ENCODE measurements around the gene EMC10. TPM values are rescaled to one million over a fixed set of nuclear protein-coding genes. Genes with fewer than 3 reads are reported as not detected.

Gene EMC10
- total and polyA plus RNA-seq, 2 donors (not counting 3 experiments of a cell fraction or from before 2014, with no cell fraction given), result 106 to 111 TPM

- TF ChIP-seq, protein P1, sequence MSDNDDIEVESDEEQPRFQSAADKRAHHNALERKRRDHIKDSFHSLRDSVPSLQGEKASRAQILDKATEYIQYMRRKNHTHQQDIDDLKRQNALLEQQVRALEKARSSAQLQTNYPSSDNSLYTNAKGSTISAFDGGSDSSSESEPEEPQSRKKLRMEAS (IDR thresholded peaks at IDR 0.05; ENCODE audit: insufficient read depth, insufficient read length), result no peak
- Histone ChIP-seq H3K4me2 (ENCODE audit: insufficient read depth, low read length) (no peak overlapping the region), H3K4me1 (ENCODE audit: control insufficient read depth, extremely low read depth, insufficient read depth, low read length) (no peaks in the 10 kb centered on the region), H3K36me3 (ENCODE audit: control insufficient read depth in 2 of 2, extremely low read depth in 1 of 2, insufficient read depth in 2 of 2, low read length in 2 of 2) (no peaks in the 10 kb centered on the region), H3K9me3 (replicated peaks; ENCODE audit: control insufficient read depth, insufficient read depth, low read length) (no peaks in the 10 kb centered on the region), H4K20me1 (replicated peaks; ENCODE audit: control insufficient read depth, extremely low read depth, insufficient read depth, low read length) (no peaks in the 10 kb centered on the region), H3K4me3 (replicated peaks in 1 of 3; ENCODE audit: insufficient read depth in 1 of 3, low read depth in 1 of 3, low read length in 3 of 3) (no peak overlapping the region), H3K27ac (ENCODE audit: insufficient read depth, low read depth, low read length) (no peak overlapping the region), H3K9me1 (replicated peaks; ENCODE audit: control insufficient read depth, extremely low read depth, insufficient read depth, low read length) (no peaks in the 10 kb centered on the region), H3K27me3 (ENCODE audit: control insufficient read depth in 2 of 2, insufficient read depth in 2 of 2, low read length in 2 of 2) (no peaks in the 10 kb centered on the region), H2AFZ (ENCODE audit: low read depth, low read length) (no peak overlapping the region), H3K9ac (replicated peaks; ENCODE audit: extremely low read depth, insufficient read depth, low read length) (no peak overlapping the region), H3K79me2 (ENCODE audit: control insufficient read depth, insufficient read depth, low read length) (no peaks in the 10 kb centered on the region)
- no peak for DNase-seq (ENCODE audit: low read depth, low spot score)
- no peak for FAIRE-seq
- ChIA-PET CTCF (no interaction called here), POLR2A (interaction anchor here (0.6 kb wide), 1 partner anchor 138 kb away, joined by 3 read pairs; no protein-coding TSS in a partner anchor)
- BruUV-seq (replicated peaks), result no TSS peak
- intact Hi-C loops (cut with micrococcal nuclease) (no loop called here), dilution Hi-C loops (cut with MboI; ENCODE audit: extremely low pct_ligation_motif_present, low sequenced_read_pairs) (no loop called here)
Observed at GRCh38 chr19:50501186-50501567, 24.9 kb downstream of the EMC10 start.

DNA sequence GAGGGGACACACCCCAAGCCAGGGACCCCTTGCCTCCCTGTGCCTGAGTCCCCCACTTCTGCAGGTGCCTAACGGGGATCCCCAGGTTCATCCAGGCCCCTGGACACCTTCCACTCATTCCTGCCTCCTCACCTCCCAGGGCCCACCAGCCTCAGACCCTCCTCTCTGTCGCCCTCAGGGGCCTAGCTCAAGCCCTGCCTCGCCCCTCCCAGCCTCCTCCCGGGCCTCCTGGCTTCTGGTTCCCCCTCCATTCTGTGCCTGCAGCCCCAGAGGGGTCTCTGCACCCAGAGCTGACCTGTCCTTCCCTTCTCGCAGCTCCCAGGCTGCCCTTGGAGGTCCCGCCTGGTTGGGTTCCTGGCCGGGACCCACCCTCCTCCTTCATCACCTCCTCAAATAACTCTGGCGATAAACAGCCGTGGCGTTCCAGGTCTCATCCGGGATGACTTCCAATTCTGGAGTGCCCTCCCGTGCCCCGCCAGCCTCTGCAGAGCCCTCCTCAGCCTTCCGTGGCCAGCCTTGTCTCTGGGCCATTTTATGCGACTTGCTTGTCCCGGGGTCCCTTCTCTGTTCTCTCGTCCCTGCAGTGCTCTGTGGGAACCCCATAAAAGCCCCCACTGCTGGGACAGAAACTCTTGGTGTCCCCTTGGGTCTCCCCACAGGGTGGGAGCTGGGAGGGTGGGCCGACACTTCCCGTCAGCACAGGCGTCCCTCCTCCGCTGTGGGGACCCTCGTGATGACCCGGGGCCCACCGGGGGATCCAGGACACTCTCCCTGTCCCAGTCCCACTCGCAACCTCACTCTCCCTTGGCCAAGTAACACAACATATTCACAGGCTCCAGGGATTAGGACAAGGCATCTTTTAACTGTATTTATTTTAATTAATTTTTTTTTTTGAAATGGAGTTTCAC is 25.5 kb downstream of the EMC10 start:
- H4K20me1 ChIP-seq (replicated peaks; ENCODE audit: control insufficient read depth, extremely low read depth, insufficient read depth, low read length), result no peaks in the 10 kb centered on the region
- H3K4me2 ChIP-seq (ENCODE audit: insufficient read depth, low read length), result no peak overlapping the region
- ChIA-PET POLR2A (no interaction called here), CTCF (no interaction called here)
- intact Hi-C loops (cut with micrococcal nuclease) (no loop called here), dilution Hi-C loops (cut with MboI; ENCODE audit: extremely low pct_ligation_motif_present, low sequenced_read_pairs) (no loop called here)
- no peaks in the 10 kb centered on the region for H3K9me3 ChIP-seq (replicated peaks; ENCODE audit: control insufficient read depth, insufficient read depth, low read length)
- TF ChIP-seq FOS (IDR thresholded peaks at IDR 0.05; ENCODE audit: borderline replicate concordance, insufficient read depth, low read length) (no peak), CTCF (IDR thresholded peaks at IDR 0.05; ENCODE audit: extremely low read depth in 1 of 2, insufficient read depth in 1 of 2, low read depth in 1 of 2, low read length in 2 of 2) (no peak), POLR2A (IDR thresholded peaks at IDR 0.05; ENCODE audit: low read depth, low read length) (no peak), JUN (IDR thresholded peaks at IDR 0.05; ENCODE audit: borderline replicate concordance, insufficient read depth, insufficient read length, low read depth) (no peak)
- H3K27me3 ChIP-seq (ENCODE audit: control insufficient read depth in 2 of 2, insufficient read depth in 2 of 2, low read length in 2 of 2), result no peaks in the 10 kb centered on the region
- BruUV-seq (replicated peaks), result no TSS peak
- no peak overlapping the region for H3K4me3 ChIP-seq (replicated peaks in 1 of 3; ENCODE audit: insufficient read depth in 1 of 3, low read depth in 1 of 3, low read length in 3 of 3)
- no peaks in the 10 kb centered on the region for H3K79me2 ChIP-seq (ENCODE audit: control insufficient read depth, insufficient read depth, low read length)
- DNase-seq (ENCODE audit: low read depth, low spot score) (no peak), FAIRE-seq (no peak)
- H2AFZ ChIP-seq (ENCODE audit: low read depth, low read length), result no peak overlapping the region
- no peak overlapping the region for H3K27ac ChIP-seq (ENCODE audit: insufficient read depth, low read depth, low read length)
- no peaks in the 10 kb centered on the region for H3K4me1 ChIP-seq (ENCODE audit: control insufficient read depth, extremely low read depth, insufficient read depth, low read length)
- no peaks in the 10 kb centered on the region for H3K9me1 ChIP-seq (replicated peaks; ENCODE audit: control insufficient read depth, extremely low read depth, insufficient read depth, low read length)
- no peak overlapping the region for H3K9ac ChIP-seq (replicated peaks; ENCODE audit: extremely low read depth, insufficient read depth, low read length)
- H3K36me3 ChIP-seq (ENCODE audit: control insufficient read depth in 2 of 2, extremely low read depth in 1 of 2, insufficient read depth in 2 of 2, low read length in 2 of 2), result no peaks in the 10 kb centered on the region
